ENCODE results near the gene FPR3. TPM values are rescaled to one million over a fixed set of nuclear protein-coding genes. Genes with fewer than 3 reads are reported as not detected.
A peak's percentile ranks its signal among the peaks of the same experiment; 100 is the strongest.

FPR3 gene
- total RNA-seq, 1 donor from 2014 or later = 4.2 TPM

DNA sequence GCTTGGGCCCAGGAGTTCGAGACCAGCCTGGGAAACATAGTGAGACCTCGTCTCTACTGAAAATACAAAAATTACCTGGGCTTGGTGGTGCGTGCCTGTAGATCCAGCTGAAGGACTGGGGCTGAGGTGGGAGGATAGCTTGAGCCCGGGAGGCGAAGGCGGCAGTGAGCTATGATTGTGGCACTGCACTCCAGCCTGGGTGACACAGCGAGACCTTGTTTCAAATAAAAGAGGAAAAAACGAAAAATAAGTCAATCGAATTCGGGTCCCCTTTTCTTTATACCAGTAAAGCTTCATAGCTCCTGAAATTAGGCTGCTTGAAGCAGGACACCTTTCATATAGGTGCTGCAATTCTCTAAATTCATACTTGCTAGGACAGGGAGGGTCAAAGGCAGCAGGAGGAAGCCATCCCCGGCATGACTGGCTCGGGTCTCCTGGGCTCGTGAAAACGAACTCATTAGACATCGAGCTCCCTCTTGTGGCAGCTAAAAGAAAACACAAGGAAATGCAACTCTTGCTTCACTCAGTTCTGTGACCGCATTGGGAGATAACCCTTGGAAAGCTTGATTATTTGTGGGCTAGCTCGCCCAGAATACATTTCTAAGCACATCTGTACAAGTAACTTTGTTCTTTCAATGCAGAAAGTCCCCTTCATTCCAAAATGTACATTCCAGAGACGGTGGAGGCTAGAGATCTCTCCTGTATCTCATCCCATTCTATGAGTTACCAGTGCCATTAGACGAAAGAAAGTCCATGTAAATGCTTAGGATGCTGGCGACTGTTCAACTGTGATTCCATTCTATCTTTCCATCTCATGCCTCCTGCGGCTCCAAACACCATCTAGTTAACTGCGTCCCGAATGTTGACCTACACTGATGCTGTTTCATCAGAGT lies 17.1 kb upstream of the FPR3 start:
- TF ChIP-seq POLR2AphosphoS5 (IDR thresholded peaks at IDR 0.05; ENCODE audit: insufficient read depth in 1 of 2, low read depth in 1 of 2) (no peak), POLR2A (IDR thresholded peaks at IDR 0.05) (no peak)
- TF ChIP-seq, protein P1, sequence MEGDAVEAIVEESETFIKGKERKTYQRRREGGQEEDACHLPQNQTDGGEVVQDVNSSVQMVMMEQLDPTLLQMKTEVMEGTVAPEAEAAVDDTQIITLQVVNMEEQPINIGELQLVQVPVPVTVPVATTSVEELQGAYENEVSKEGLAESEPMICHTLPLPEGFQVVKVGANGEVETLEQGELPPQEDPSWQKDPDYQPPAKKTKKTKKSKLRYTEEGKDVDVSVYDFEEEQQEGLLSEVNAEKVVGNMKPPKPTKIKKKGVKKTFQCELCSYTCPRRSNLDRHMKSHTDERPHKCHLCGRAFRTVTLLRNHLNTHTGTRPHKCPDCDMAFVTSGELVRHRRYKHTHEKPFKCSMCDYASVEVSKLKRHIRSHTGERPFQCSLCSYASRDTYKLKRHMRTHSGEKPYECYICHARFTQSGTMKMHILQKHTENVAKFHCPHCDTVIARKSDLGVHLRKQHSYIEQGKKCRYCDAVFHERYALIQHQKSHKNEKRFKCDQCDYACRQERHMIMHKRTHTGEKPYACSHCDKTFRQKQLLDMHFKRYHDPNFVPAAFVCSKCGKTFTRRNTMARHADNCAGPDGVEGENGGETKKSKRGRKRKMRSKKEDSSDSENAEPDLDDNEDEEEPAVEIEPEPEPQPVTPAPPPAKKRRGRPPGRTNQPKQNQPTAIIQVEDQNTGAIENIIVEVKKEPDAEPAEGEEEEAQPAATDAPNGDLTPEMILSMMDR (IDR thresholded peaks at IDR 0.05) = peak; percentile 44 to 70 (median 44)
- H3K27me3 ChIP-seq = no peaks in the 10 kb centered on the region
- intact Hi-C loops (cut with DNase I) = no loop called here
- H3K36me3 ChIP-seq = no peaks in the 10 kb centered on the region
- H3K27ac ChIP-seq = no peak overlapping the region
- H3K4me1 ChIP-seq = no peaks in the 10 kb centered on the region
- H3K9me3 ChIP-seq = no peaks in the 10 kb centered on the region
- no peak for DNase-seq (ENCODE audit: extremely low spot score in 2 of 2)
- H3K4me3 ChIP-seq = no peak overlapping the region

DNA sequence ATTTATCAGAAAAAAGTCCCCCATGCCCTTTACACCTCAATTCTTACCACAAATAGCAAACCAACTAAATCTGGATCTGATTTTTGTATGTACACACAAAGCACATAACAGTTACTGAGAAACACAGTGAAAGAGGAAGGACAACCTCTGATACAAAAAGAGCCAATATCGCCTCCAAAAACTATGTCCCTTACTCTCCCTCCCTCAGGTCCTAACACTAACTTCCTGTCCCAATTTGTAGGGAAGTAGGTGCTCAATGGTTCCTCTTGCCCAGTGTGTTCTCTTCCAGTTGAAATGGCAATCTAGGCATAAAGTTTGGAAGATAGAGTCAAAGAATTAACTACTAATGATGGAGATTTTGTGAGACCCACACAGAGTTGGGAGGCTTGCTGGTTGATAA lies 15.8 kb upstream of the FPR3 start:
- Histone ChIP-seq H3K9me3 (no peaks in the 10 kb centered on the region), H3K27ac (no peak overlapping the region), H3K27me3 (no peaks in the 10 kb centered on the region), H3K36me3 (no peaks in the 10 kb centered on the region), H3K4me3 (no peak overlapping the region), H3K4me1 (no peaks in the 10 kb centered on the region)
- no peak for DNase-seq (ENCODE audit: extremely low spot score in 2 of 2)
- no peak for TF ChIP-seq POLR2AphosphoS5 (IDR thresholded peaks at IDR 0.05; ENCODE audit: insufficient read depth in 1 of 2, low read depth in 1 of 2)
- TF ChIP-seq, protein P1 (IDR thresholded peaks at IDR 0.05) = no peak
- TF ChIP-seq POLR2A (IDR thresholded peaks at IDR 0.05) = no peak
- intact Hi-C loops (cut with DNase I) = no loop called here

- DNase-seq (ENCODE audit: extremely low spot score in 2 of 2) = no peak
- intact Hi-C loops (cut with DNase I) = loop anchor here (10.0 kb wide), 1 partner anchor 305 kb away; the partner anchor contains the start of gene CEACAM18
- TF ChIP-seq, protein P1 (IDR thresholded peaks at IDR 0.05) = no peak
- TF ChIP-seq POLR2A (IDR thresholded peaks at IDR 0.05) = no peak
Observed at GRCh38 chr19:51779703-51780102, 15.3 kb upstream of the FPR3 start.

DNA sequence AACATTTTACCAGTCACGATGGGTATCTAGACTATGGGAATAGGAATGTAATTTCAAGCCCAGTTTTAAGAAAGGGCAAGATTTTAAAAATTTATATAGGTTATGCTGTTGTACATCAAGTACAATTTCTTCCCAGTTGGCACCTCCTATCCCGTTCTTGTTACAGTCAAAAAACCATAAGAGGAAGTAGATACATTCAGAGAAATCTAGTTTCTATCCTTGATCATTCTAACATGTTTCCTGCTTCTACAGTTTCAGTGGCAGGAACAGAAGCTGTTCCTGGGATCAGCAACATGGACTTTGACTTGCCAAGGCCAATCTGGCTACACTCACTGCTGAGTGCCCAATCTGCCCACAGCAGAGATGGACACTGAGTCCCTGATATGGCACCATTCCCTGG lies 14.7 kb upstream of the FPR3 start:
- intact Hi-C loops (cut with DNase I) = loop anchor here (10.0 kb wide), 1 partner anchor 305 kb away; the partner anchor contains the start of gene CEACAM18
- no peaks in the 10 kb centered on the region for H3K27me3 ChIP-seq

More at GRCh38 chr19:51779703-51780102, 15.3 kb upstream of the FPR3 start:
- Histone ChIP-seq H3K36me3 (no peaks in the 10 kb centered on the region), H3K9me3 (no peaks in the 10 kb centered on the region), H3K27me3 (no peaks in the 10 kb centered on the region), H3K27ac (no peak overlapping the region), H3K4me3 (no peak overlapping the region), H3K4me1 (no peaks in the 10 kb centered on the region)

More for the DNA sequence above, 14.7 kb upstream of the FPR3 start:
- no peaks in the 10 kb centered on the region for H3K9me3 ChIP-seq
- no peak overlapping the region for H3K27ac ChIP-seq
- no peak for DNase-seq (ENCODE audit: extremely low spot score in 2 of 2)
- H3K36me3 ChIP-seq = no peaks in the 10 kb centered on the region
- no peak for TF ChIP-seq POLR2A (IDR thresholded peaks at IDR 0.05)
- TF ChIP-seq, protein P1 (IDR thresholded peaks at IDR 0.05) = no peak
- TF ChIP-seq POLR2AphosphoS5 (IDR thresholded peaks at IDR 0.05; ENCODE audit: insufficient read depth in 1 of 2, low read depth in 1 of 2) = no peak
- H3K4me1 ChIP-seq = no peaks in the 10 kb centered on the region
- H3K4me3 ChIP-seq = no peak overlapping the region
